ENCODE data around the gene GNB4.

Gene GNB4

DNA sequence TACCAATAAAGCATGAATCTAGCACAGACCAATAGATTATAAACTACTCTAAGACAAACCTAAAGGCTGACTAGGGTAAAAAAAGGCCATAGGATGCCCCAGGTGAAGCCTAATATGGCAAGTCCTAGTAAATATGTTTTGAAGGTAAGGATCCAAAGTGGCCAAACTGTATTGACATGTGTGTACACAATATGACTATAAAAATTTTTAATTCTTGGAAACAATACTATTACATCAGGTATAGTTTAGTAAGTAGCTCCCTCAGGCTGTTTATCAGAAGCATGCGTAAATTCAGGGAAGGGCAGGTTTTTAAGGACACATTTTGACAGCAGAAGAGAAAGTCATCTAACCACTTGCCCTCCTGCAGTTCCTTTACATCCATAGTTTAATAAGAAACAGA is 18.8 kb downstream of the GNB4 start:
- no peak for DNase-seq

DNA sequence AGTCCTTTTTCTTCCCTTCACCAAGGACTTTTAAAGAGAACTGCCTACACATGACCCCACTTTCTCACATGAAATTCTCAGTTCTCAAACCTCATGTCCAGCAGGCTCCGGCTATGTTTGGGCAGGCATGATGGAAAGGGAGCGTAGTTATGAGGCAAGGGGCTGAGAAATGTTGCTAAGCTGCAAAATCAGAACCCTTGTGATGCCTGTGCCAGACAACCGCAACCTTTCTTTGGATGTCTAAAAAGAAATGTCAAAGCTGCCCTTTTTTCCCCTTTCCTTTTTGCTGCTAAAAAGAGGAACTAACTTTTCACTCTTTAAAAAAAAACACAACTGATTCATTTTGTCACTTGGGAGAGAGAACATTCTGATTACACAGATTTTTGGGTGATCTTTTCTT is 19.2 kb downstream of the GNB4 start:
- no peak for DNase-seq

DNA sequence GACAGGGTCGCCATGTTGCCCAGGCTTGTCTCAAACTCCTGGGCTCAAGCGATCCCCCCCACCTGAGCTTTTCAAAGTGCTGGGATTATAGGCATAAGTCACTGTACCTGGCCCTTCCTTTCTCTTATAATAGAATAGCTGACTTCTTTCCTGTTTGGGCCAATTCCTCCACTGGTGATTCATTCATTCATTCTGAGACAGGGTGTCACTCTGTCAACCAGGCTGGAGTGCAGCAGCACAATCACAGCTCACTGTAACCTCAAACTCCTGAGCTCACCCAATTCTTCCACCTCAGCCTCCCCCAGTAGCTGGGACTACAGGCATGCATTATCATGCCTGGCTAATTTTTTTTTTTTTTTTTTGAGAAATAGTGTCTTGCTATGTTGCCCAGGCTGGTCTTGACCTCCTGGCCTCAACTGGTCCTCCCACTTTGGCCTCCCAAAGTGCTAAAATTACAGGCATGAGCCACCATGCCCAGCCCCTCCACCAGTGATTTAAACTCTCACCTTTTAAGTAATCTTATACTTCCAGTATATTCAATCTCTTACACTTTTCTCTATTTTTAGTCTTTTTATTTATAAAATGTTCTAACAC is 20.9 kb downstream of the GNB4 start:
- no peak for DNase-seq

DNA sequence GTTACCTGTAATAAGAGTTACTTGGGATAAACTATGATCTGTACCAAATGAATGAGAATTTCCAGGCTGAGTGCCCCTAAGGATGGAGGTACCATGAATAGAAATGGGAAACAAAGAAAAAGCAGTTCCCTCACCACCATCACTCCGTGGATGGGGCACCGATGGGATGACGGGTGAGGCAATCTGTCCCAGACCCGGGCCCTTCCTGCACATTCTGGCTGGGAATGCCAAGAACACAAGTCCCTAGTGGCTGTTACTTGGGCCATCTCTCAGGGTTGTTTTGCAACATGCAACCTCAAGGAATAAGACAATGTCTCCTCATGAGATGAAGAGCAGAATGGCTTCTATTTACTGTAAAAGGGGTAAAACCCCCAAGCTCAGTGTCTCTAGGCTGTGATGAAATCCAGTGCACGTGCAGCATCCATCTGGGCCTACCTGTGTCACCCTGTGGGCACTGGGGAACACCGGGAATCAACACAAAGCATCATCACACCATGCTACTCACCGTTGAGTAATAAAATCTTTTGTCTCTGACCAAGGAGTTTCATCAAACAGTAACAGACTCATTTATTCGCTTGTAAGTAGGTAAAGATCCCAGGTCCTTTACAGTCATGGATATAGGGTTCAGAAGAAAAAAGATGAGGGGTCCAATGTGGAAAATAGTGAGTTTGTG is 22.3 kb downstream of the GNB4 start:
- DNase-seq = no peak

DNA sequence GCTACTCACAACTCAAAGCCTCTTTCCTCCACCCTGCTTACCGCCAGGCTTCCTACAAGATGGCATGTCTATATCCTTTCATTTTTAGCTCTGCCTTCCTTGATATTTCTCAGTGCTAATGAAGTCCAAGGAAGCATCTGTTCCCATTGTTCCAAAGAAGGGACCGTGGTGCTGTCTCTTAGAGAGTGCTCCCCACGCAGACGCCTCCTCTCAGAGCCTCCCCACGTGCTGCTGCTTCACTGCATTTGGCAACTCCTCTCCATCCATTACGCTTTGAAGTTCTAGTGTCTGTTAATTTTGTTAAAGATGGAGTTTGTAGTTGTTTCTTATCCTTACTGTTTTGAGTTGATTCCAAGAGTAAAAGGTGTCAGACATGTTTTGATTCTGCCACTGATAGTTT is 26.2 kb downstream of the GNB4 start:
- no peak for DNase-seq

DNA sequence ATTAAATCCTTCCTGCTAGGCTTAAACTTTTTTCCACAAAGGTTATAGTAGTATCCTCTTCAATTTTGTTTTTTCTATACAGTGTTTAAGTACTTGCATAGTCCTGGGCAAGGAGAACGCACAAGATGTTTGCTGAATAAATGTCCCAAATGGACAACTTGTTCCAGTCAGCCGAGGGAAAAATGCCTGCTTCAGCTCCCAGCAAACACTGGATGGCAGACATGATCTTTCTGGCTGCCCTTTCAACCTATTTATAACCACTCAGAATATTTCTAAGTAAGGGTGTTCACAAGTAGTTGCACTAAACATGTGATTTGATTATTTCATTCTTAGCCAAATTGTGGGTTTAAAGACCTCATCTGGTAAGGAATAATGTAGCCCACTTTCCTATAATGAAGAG is 29.8 kb downstream of the GNB4 start:
- no peak for DNase-seq

DNA sequence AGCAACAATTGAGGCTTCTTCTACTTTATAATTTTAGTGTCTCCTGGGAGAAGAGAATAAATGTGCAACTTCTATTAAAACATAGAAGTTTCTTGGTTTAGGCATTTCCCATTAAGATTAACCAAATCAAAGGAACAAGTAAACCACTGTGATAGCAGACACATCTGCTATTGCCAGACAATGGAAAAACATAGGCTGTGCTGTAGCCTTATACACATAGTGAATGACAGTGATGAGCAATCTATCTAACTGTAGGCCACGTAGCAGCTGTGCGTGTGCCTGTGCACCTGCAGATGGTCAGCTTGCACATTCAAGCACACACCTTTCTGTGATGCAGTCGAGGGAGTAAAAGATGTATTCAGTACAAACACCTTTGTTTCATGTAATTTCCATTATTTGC is 32.7 kb downstream of the GNB4 start:
- DNase-seq = no peak

DNA sequence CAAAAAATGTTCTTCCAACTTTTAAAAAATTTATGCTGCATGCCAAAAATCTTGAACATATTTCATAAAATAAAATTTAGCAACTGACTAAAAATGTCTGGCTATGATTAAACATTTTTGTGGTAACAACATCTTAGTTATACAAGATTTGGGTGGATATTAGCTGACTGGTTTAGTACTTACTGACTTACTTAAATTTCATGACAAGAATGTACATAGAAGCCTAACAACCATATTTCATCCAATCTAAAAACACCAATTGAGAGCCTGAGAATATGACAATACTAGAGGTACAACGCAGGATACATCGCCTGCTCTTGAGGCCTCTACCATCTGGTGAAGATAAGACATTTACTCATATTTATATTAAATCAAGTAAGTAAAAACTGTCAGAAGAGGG is 34.6 kb downstream of the GNB4 start:
- no peak for DNase-seq

DNA sequence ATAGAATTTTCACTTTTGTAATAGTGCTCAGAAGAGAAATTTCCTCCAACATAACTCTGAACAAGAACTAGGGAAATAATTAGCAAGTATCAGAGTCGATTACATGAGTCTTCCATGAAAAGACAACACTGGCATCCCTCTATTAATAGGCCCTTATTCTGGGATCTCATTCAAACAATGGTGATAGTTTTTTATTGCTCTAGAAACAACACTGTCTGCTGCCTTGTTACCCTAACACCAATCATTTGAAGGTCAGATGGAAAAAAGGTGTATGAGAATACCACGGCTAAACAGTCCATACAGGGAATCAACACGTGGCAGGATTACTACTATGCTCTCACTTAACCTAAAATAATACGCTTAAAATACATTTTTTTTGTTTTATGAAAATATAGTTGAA is 35.9 kb downstream of the GNB4 start:
- DNase-seq = no peak

DNA sequence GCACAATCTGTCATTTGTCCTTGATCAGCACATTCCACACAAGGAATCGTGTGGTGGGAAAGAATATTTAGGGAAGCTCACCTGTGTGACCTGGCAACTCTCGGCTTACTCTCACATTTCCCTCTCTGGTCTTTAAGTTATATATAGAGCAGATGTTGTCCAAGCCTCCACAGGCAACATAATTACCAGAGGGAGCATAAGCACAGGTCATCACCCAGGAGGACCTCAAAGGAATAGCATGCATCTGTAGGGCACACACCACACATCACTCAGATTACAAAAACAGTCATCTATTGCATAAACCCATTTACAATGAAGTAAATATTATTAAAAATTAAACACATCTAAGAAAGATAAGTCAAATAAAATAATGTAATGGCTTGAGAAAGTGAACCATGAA is 36.5 kb downstream of the GNB4 start:
- DNase-seq = no peak

DNA sequence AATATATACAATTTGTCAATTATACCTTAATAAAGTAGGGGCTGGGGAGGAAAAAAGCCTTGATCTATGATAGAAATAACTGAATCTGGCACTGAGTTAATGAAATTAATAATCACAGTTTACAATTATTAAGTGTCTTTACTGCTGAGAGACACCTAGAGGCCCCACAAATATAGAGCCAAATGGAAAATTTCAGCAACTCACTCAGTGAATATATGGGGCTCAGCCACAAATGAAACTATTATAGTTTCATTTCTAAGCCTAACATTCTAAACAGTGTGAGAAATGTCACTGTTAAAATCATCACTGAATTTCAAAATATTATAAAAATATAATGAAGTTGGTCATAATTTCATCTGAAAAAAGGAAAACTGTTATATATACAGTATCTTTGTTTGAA is 40.3 kb downstream of the GNB4 start:
- no peak for DNase-seq

DNA sequence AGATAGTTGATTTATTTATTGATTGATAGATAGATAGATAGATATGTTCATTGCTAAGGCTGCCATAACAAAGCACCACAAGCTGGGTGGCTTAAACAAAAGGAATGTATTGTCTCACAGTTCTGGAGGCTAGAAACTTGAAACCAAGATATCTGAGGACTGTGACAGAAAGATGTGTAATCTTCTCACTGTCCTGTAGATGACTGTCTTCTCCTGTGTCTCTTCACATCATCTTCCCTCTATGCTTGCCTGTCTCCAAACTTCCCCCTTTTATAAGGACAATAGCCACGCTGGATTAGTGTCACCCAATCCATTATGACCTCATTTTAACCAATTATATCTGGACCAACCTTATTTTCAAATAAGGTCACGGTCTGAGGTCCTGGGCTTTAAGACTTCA is 40.9 kb downstream of the GNB4 start:
- no peak for DNase-seq

DNA sequence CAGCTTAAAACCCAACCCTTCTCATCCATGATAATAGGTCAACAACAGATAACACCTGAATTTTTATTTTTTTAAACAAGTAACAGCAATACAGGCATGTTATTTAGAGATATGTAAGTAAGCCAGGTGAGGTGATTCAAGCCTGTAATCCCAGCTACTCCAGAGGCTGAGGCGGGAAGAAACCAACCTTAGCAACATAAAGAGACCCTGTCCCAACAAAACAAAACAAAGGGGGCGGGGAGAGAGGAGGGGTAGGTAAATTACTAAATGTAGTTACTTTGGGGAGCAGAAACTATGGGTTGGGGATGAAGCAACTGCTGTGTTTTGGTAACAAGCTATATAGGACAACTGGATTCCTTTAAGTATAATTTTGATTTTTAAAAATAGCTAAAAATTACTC is 47.0 kb downstream of the GNB4 start:
- no peak for DNase-seq

DNA sequence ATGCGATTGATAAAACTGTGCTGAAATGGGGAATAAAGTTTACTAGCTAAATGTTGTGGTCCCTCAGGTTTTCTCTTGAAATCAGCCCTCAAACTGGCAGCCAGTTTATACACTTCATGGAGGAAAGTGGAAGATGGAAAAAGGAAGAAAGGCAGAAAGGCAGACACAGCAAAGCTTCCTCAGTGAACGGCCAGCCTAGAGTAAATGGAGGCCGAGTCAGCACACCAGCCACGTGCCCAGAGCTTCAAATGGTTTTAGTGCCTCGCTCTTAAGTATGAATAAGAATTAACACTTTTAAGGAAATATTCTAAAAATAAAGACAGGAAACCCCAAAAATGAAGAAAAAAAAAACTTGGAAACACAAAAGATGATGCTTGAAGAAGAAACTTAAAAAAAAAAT is 48.3 kb downstream of the GNB4 start:
- DNase-seq = no peak

DNA sequence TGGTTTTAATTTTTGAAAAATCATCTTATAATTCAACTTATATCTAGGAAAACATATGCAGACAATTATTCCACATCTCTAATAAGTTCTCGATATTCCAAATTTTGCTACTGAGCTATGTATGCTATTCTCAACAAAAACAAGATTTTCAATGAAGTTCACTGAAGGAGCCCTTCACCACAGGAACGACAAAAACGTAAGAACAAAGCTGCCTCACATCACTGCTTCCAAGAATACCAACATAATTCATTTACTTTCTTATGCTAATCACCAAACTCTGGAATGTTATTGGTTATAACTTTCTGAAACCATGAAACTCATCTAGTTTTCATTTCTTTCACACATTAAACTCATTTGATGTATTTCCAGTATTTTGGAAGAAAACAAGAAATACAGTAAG is 49.7 kb downstream of the GNB4 start:
- DNase-seq = no peak

DNA sequence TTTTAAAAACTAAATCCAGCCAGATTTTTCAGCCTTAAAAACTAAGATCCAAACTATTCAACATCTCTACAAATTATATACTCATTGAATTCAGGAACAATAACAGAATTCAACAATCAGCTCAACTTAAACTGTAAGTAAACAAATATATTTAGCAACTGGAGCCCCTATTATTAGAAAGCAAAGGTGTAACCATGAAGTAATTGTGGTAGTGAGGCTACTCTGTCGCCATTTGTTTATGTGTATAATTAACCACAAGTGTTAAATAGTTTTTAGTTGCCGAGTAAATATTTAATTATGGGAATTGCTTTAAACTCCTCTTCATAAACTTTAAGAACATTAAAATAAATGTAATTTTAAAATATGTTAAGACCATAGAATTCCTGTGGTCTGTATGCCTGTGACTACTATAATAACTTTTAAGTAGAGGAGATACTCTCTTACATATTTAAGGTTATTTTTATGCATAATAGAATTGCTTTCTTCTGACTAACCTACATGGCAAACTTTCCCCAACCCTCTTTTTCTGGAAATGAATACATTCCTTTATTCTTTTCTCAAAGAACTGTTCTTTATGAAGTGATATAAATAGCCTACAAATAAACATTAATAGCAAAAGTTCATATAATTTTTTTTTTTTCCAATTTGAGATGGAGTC is 52.6 kb downstream of the GNB4 start:
- DNase-seq = no peak

DNA sequence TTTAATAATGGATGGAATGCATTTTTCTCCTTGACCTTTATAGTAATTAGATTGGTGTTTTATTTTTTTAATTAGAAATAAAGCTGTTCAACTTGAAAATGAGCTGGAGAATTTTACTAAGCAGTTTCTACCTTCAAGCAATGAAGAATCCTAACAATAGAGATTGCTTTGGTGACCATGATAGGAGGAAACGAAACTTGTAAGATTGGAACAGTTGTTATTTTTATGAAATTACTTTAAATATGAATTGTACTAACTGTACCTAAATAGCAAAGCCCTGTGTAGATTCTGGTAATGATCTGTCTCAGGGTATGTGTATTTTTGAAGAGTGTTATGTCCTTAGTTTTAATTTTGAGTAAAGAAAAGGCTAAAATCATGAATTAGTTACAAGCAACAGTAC is 59.4 kb downstream of the GNB4 start:
- no peak for DNase-seq

DNA sequence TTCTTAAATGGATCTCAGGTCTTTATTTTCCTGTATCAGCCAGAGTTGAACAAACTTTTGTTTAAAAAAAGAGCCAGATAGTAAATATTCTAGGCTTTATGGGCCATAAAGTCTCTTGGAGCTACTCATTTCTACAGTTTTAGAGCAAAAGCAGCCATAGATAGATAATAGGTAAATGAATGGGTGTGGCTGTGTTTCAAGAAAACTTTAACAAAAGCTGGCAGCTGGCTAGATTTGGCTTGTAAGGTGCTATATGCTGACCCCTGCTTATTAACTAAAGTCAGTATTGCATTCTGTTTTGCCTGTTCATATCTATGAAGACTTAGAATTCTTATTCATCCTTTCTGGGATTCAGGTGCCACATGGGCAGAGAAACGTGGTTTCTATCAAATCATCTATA is 74.8 kb downstream of the GNB4 start:
- no peak for DNase-seq

DNA sequence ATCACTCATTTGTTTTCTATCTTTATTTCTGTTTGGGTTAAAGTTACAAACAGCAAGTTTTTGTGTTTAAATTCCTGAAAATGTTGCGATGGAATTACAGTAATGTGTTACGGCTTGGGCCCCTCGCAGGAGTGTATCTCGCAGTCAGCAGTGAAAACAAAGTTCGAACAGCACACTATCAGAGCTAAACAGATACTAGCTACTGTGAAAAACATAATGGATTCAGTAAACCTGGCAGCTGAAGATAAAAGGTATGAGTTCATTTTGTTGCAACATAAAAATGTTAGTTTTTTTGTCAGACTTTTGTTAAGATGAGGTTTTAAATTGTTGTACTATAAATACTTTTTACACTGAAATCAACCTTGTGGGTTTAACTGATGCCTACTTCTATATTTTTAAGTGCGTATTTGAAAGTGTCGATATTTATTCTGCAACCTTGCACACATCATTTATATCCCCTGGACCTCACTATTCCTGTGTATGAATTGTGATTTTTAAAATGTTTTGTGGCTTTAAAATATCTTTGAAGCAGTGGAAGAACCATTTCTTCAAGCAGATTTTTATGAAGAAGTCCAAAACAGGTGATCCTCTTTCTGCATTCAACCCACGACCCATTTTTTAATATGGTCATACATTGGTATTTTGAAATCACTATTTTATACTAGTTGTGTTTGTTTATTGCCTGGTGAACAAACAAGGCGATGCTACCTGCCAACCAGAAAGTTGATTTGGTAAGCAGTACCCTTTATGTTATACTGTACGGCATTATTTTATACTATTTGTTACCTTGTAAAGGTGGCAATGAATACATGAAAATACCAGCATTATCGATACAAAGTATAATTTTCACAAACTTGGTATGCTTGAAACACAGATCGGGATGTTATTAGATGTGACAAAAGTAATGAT is 75.9 kb downstream of the GNB4 start:
- DNase-seq = no peak

DNA sequence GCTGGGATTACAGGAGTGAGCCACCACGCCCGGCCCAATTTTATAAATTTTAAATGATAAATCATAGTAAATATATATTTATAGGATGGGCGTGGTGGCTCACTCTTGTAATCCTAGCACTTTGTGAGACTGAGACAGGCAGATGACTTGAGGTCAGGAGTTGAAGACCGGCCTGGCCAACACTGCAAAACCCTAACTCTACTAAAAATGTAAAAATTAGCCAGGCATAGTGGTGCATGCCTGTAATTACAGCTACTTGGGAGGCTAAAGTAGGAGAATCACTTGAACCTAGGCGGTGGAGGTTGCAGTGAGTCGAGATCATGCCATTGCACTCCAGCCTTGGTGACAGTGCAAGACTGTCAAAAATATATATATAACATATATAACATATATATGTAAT is 77.3 kb downstream of the GNB4 start:
- no peak for DNase-seq

DNA sequence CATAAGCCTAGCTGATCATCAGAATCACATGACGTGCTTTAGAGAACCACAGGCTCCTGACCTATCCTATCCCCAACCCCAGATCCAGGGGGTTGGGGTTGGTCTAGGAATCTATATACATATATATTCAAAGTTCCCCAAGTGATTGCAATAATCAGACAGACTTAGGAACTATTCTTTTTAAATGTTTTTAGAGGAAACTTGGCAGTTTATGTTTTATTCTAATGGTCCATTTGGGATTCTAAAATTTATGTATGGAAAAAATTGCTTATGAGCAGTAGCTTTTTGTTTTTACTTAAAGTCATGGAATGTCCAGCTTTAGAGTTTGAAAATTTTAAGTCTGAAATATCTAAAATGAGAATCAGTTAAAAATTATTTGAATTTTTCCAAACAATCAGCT is 81.6 kb downstream of the GNB4 start:
- DNase-seq = no peak

DNA sequence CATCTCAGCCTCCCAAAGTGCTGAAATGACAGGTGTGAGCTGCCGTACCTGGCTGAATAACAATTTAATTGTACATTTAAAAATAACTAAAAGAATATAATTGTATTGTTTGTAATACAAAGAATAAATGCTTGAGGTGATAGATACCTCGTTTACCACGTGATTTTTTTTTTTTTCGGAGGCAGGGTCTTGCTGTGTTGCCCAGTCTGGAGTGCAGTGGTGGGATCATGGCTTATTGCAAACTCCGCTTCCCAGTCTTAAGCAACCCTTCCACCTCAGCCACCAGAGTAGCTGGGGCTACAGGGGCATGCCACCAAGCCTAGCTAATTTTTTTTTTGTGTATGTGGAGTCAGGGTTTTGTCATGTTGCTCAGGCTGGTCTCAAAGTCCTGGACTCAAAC is 87.9 kb downstream of the GNB4 start:
- DNase-seq = no peak

DNA sequence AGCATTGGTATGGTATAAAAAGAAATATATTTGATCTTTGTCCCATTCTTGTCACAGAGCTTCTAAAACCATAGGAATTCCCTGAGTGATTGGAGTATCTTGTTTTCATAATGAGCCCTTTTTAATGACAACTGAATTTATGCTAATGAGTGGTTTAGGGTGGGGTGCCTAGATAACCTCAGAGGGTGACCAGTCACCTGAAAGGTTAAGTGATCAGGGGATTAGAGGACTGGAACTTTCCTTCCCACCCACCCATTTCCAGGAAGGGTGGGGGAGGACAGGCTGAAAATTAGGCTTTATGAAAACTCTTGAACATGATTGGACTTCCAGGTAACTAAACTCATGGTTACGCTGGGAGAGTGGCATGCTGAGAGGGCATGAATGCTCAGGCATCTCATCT is 95.3 kb downstream of the GNB4 start:
- DNase-seq = no peak

Measured in stimulated activated CD4-positive, alpha-beta T cell treated with anti-CD3 and anti-CD28 coated beads, Interleukin-1b, Interleukin-23, amount 100 ng/mL, for 48 hours (primary cell).